Measurements from ENCODE around the gene TUBB1.

TUBB1 gene

GRCh38 chr20:59002874-59003399 lies 16.3 kb upstream of the TUBB1 start:
- no peak for TF ChIP-seq CTCF (IDR thresholded peaks at IDR 0.05; ENCODE audit: borderline replicate concordance, insufficient read depth, low read depth, low read length)
- H3K4me3 ChIP-seq (ENCODE audit: low read depth, low read length) = no peak overlapping the region

DNA sequence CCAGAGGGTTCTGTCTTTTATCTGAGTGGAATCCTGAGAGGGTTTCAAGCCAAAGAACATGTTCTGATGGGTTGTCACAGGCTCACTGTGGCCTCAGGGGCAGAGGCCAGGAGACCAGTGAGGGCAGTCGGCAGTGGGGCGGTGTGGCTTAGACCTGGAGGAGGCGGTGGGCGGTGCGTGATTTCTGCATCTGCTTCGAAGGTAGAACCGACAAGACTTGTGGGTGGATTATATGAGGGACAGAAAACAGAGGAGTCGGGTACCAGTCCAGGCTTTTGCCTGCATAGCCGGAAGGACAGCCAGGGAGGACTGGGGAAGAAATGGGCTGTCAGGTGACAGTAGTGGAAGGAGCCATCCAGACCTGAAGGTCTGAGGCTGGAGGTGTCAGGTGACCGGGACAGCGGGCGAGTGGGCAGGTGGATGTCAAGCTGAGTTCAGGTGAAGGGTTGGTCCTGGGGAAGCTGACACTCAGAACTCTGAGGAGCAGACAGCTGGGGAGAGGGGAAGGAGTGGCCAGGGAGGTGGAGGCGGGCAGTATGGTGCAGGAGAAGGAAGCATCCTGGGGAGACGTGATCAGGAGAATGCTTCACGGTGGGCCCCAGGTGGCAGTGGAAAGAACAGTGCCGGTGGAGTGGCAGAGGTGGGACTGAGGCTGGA lies 15.3 kb upstream of the TUBB1 start:
- H3K4me3 ChIP-seq (ENCODE audit: low read depth, low read length) = peak overlapping the region; percentile 66
- TF ChIP-seq CTCF (IDR thresholded peaks at IDR 0.05; ENCODE audit: borderline replicate concordance, insufficient read depth, low read depth, low read length) = no peak

DNA sequence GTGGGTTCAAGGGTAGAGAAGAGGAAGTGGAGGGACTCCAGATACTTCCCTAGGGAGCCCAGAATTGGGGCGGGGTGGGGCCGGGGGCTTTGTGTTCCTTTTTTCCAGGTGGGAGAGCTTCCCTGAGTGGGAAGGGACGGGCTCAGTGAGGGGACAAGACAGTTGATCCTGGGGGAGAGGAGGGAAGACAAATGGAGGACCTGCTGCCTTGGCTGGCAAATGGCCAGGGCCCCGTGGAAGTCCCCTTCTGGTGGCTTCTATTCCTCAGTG lies 14.8 kb upstream of the TUBB1 start:
- no peak for TF ChIP-seq CTCF (IDR thresholded peaks at IDR 0.05; ENCODE audit: borderline replicate concordance, insufficient read depth, low read depth, low read length)
- H3K4me3 ChIP-seq (ENCODE audit: low read depth, low read length) = peak overlapping the region; percentile 66

DNA sequence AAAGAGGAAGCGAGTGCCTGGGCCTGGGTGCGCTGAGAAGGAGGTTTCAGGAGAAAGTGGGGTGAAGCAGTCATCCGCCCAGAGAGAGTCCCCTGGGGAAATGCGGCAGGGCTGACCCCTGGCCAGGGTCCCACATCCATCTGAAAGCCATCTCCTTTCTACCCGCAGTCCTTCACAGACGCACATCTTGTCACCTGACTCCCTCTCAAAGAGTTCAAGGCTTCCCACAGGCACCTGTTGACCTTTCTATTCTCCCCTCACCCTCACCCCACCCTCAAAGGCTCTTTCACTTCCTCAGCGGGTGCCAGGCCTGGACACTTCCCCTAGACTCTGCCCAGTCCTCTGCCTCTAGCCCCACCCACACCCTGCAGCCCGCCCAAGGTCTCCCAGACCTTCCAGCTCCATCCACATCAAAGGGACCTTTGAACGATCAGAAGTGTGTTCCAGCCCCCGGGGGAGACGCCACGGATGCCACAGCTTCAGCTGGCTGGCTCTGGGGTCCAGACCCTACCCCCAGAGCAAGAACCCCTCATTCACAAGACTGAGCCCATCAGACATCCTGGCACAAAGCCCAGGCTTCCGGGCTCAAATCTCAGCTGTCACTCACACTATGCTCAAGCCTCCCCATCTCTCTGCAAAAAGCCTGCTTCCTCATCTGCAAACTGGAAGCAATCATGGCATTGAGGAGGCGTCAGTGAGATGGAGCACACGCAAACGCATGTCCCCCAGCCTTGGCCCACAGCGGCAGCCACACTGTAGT lies 14.3 kb upstream of the TUBB1 start:
- H3K4me3 ChIP-seq (ENCODE audit: low read depth, low read length) = peak overlapping the region; percentile 66

DNA sequence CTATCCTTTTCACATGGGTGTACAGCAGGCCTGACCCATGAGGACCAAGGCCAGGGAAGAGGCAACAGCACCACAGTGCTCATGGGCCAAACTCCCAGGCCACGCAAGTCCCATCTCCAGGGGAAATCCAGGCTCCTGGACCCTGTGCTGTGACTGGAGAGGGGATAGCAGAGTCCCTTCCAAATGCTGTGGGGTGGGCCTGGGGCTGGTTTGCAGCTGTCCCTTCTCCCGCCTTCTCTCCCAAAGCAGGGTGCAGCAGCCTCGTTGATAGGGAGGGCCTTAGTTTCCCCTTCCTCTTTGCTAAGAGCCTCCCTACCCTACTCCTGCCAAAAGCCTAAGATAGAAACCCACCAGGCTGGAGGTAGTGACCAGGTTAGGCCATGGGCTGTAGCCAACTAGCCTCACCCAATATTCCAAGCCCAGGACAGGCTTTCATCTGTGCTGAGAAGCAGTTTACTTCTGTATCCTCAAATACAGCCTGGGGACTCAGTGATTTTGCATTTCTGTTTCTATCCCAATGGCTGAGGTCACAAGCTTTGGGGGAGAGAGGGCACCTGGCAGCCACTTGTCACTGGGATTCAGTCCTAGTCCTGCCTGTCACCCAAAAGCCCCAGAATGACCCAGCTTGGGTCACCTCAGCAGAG lies 13.6 kb upstream of the TUBB1 start:
- peak overlapping the region; percentile 66 for H3K4me3 ChIP-seq (ENCODE audit: low read depth, low read length)

More for the DNA sequence above, 14.3 kb upstream of the TUBB1 start:
- TF ChIP-seq CTCF (IDR thresholded peaks at IDR 0.05; ENCODE audit: borderline replicate concordance, insufficient read depth, low read depth, low read length) = no peak

GRCh38 chr20:59006167-59006863 lies 12.9 kb upstream of the TUBB1 start:
- H3K4me3 ChIP-seq (ENCODE audit: low read depth, low read length) = peak overlapping the region; percentile 66
- no peak for TF ChIP-seq CTCF (IDR thresholded peaks at IDR 0.05; ENCODE audit: borderline replicate concordance, insufficient read depth, low read depth, low read length)

More for the DNA sequence above, 13.6 kb upstream of the TUBB1 start:
- TF ChIP-seq CTCF (IDR thresholded peaks at IDR 0.05; ENCODE audit: borderline replicate concordance, insufficient read depth, low read depth, low read length) = no peak

Measured in GM12875 (cell line).